Activated CD4-positive, alpha-beta T cell treated with anti-CD3 and anti-CD28 coated beads, Interleukin-2, amount 10 ng/mL, durations not matched to agents 7 days and 5 days (primary cell): Measurements from ENCODE around the gene TRIM28. TPM values are rescaled to one million over a fixed set of nuclear protein-coding genes. Genes with fewer than 3 reads are reported as not detected.
A peak's percentile ranks its signal among the peaks of the same experiment; 100 is the strongest.
"Not testable (repeated sequence)": the region's sequence is repeated elsewhere in the genome, so short reads cannot be mapped to it uniquely, and the experiment has no call there.

Experiments used
- CTCF ChIA-PET: fragments of 350-600 bp; sonication (Branson Sonifier 250); formaldehyde crosslinking; loops from one replicate; lab custom pipeline; 2021; ENCODE audit warnings: antibody characterized with exemption; lab: Charles Lee
- POLR2A ChIA-PET: fragments of 350-600 bp; sonication (Branson Sonifier 250); formaldehyde crosslinking; loops from one replicate; lab custom pipeline; 2021; ENCODE audit warnings: antibody characterized with exemption; lab: Charles Lee
- DNase-seq: peaks from one replicate; pipeline ENCODE4 v3.0.0-alpha.2; 2020
- H3K27ac Mint-ChIP-seq: one replicate; pipeline ENCODE4 v1.8.0; 2021; ENCODE audit warnings: mild to moderate bottlenecking, moderate library complexity, mixed read lengths
- H3K27me3 Mint-ChIP-seq: one replicate; pipeline ENCODE4 v1.8.0; 2021; ENCODE audit warnings: mixed read lengths
- H3K36me3 Mint-ChIP-seq: one replicate; pipeline ENCODE4 v1.8.0; 2021; ENCODE audit warnings: low read depth, mixed read lengths
- H3K4me1 Mint-ChIP-seq: one replicate; pipeline ENCODE4 v1.8.0; 2021; ENCODE audit warnings: mixed read lengths
- H3K4me3 Mint-ChIP-seq: one replicate; pipeline ENCODE4 v1.8.0; 2021; ENCODE audit warnings: mild to moderate bottlenecking, moderate library complexity, mixed read lengths
- H3K9me3 Mint-ChIP-seq: one replicate; pipeline ENCODE4 v1.8.0; 2021; ENCODE audit warnings: mixed read lengths
- total RNA-seq, 2 experiments: library from RNA; stranded (reverse); gene quantifications; one replicate each; pipeline ENCODE4 v1.2.3, GENCODE V29; 2021

Gene TRIM28
- total RNA-seq, 2 experiments from 2014 or later: 457 to 560 TPM

DNA sequence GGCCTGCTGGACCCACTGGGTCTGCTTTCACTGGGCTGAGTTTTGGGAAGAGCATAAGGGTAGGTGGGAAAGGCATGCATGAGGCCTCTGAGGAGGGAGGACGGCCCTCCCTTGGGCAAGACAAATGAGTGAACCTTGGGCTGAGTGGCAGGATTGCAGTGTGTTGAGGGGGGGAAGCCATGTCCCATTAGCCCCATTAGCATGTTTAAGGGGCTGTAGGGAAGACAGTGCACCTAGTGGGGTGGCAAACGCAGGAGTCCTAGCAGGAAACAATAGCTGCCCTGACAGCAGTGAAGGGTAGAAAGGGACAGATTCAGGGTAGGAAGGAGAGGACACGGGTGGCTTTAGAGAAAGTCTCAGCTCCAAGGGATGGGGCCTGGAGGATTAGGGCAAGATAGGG is 21.2 kb upstream of the TRIM28 start:
- Mint-ChIP-seq H3K36me3 (peaks cover 7% of the 10 kb centered on the region), H3K9me3 (no peaks in the 10 kb centered on the region), H3K4me1 (peaks cover 37% of the 10 kb centered on the region)

GRCh38 chr19:58529405-58529804 is 14.5 kb upstream of the TRIM28 start:
- ChIA-PET CTCF (interaction anchor here (3.0 kb wide), 1 partner anchor 10 kb away, joined by 13 read pairs; the partner anchor contains the start of gene ZBTB45), POLR2A (no interaction called here)
- Mint-ChIP-seq H3K27ac (no peak overlapping the region), H3K4me3 (no peak overlapping the region), H3K27me3 (peaks cover 11% of the 10 kb centered on the region), H3K9me3 (no peaks in the 10 kb centered on the region), H3K4me1 (no peaks in the 10 kb centered on the region), H3K36me3 (no peaks in the 10 kb centered on the region)
- no peak for DNase-seq

More for the DNA sequence above, 21.2 kb upstream of the TRIM28 start:
- ChIA-PET POLR2A (no interaction called here), CTCF (interaction anchor here (1.0 to 1.2 kb wide), 2 partner anchors 9 to 11 kb away, joined by 4 to 5 read pairs; no protein-coding TSS in a partner anchor)
- Mint-ChIP-seq H3K4me3 (no peak overlapping the region), H3K27ac (peak overlapping the region; percentile 66), H3K27me3 (no peaks in the 10 kb centered on the region)
- no peak for DNase-seq

GRCh38 chr19:58531034-58531840 is 12.6 kb upstream of the TRIM28 start:
- ChIA-PET POLR2A (no interaction called here), CTCF (interaction anchor here (0.6 to 3.0 kb wide), 3 partner anchors 11 to 47 kb away, joined by 4 to 13 read pairs (median 10); partner anchors contain the start of gene ZBTB45)
- Mint-ChIP-seq H3K9me3 (no peaks in the 10 kb centered on the region), H3K4me1 (peaks cover 2% of the 10 kb centered on the region), H3K27me3 (peaks cover 11% of the 10 kb centered on the region), H3K36me3 (no peaks in the 10 kb centered on the region), H3K27ac (no peak overlapping the region), H3K4me3 (no peak overlapping the region)
- DNase-seq: no peak

DNA sequence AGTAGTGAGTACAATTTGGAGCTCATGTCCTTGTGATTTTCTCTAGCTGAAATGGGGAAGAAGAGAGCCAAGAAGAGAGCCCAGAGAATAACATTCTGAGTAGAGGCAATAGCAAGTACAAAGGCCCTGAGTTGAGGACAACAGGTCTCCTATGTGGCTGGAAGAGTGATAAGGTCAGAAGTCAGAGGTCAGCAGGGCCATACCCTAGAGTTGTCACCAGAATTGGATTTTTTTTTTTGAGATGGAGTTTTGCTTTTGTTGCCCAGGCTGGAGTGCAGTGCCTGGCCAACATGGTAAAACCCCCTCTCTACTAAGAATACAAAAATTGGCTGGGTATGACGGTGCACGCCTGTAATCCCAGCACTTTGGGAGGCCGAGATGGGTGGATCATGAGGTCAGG is 8.0 kb upstream of the TRIM28 start:
- Mint-ChIP-seq H3K36me3 (no peaks in the 10 kb centered on the region), H3K27me3 (peaks cover 15% of the 10 kb centered on the region), H3K27ac (no peak overlapping the region), H3K4me1 (peaks cover 20% of the 10 kb centered on the region), H3K9me3 (no peaks in the 10 kb centered on the region), H3K4me3 (no peak overlapping the region)
- POLR2A ChIA-PET: no interaction called here
- no peak for DNase-seq
- CTCF ChIA-PET: interaction anchor here (0.6 to 1.0 kb wide), 4 partner anchors 16 to 188 kb away, joined by 3 read pairs; partner anchors contain the start of gene ZBTB45

DNA sequence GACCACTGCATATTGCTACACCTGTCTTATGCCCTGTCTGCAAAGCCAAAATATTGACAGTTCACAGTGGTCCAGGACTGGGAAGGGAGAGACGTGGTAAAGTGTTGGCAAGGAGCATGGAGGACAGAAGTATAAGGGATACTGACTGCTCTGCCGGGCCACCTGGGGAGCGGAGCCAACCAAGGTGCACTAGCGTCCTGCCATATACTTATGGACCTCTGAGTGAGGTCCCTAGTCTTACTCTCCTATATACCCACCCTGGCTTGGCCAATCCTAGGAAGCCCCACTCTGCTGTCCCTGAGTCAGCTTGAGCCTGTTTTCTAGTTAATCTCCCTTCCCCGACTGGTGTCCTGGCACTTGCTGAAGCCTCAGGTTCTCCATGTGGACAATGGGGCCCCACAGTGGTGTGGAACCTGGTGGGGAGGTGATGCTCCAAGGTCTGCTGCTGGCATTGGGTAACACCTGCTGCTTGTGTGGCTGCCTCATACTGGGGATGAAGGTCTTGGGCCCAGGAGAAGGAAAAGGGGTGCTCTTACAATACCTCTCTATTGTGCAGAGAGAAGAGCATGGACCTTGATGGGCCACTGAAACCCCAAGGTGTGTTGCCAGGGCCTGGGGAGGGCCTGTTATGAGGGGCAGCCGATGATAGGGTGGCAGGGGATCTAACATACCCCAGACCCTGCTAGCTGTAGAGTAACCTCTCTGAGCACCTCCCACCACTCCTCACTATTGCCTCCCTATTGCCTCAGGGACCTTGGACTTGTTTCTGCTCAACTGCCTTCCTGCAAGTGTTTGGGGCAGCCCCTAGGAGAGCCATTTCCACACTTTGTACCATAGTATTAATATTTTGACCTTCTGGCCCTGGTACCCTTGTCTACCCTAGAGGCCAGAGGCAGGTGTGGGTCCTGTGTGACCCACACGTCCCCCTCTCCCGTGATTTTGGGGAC is 6.7 kb upstream of the TRIM28 start:
- Mint-ChIP-seq H3K4me3 (peak overlapping the region; percentile 16), H3K27ac (no peak overlapping the region), H3K9me3 (no peaks in the 10 kb centered on the region), H3K27me3 (peaks cover 8% of the 10 kb centered on the region), H3K36me3 (no peaks in the 10 kb centered on the region), H3K4me1 (peaks cover 20% of the 10 kb centered on the region)
- no peak for DNase-seq
- ChIA-PET CTCF (interaction anchor here (0.6 to 1.4 kb wide), 3 partner anchors 16 to 23 kb away, joined by 3 to 8 read pairs (median 3); partner anchors contain the start of gene ZBTB45), POLR2A (no interaction called here)

DNA sequence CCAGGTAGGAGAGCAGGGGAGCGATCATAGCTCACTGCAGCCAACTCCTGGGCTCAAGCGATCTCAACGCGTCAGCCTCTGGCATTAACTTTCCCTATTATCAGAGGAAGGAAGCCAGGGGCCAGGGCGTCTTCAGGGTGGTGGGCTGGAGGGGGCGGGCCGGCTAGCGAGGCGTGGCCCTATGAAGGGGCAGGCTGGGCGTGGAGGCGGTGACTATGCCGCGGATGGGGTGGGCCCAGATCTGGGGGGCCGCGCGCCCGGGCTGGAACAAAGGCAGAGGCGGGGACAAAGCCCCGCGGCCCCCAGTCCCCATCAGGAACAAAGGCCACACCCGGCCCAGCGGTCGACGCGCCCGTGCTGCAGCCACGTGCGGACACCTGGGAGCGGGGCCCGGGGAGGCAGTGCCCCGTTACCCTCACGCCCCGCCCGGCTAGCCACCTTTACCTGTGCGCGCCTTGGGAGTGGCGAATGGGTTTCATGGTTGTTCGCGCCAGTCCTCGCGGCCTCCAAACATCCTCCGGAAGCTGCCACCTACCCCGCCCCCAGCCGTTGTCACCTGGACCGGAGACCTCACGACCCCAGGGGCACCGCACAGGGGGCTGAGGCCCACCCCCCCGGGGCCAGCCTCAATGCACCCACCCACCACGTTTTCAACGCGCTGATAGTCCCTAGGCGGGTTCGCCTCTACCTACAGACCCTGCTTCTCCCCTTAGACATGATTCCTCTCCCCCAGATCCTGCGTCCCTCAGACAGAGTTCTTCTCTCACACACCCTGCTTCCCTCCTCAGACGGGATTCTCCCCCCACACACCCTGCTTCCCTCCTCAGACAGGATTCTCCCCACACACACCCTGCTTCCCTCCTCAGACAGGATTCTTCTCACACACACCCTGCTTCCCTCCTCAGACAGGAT is 5.4 kb upstream of the TRIM28 start:
- peak overlapping the region; percentile 82 for H3K27ac Mint-ChIP-seq
- H3K4me3 Mint-ChIP-seq: peak overlapping the region; percentile 65
- CTCF ChIA-PET: interaction anchor here (1.4 kb wide), 1 partner anchor 18 kb away, joined by 8 read pairs; no protein-coding TSS in a partner anchor
- no peaks in the 10 kb centered on the region for H3K36me3 Mint-ChIP-seq
- DNase-seq: peak; percentile 56
- POLR2A ChIA-PET: no interaction called here
- peaks cover 26% of the 10 kb centered on the region for H3K4me1 Mint-ChIP-seq
- peaks cover 8% of the 10 kb centered on the region for H3K27me3 Mint-ChIP-seq
- H3K9me3 Mint-ChIP-seq: no peaks in the 10 kb centered on the region

GRCh38 chr19:58539169-58539559 is 4.7 kb upstream of the TRIM28 start:
- Mint-ChIP-seq H3K27ac (peak overlapping the region; percentile 71), H3K4me1 (peaks cover 31% of the 10 kb centered on the region)
- CTCF ChIA-PET, H3K9me3 Mint-ChIP-seq, DNase-seq, POLR2A ChIA-PET, H3K27me3 Mint-ChIP-seq, H3K36me3 Mint-ChIP-seq, H3K4me3 Mint-ChIP-seq: not testable (repeated sequence)

GRCh38 chr19:58542641-58543372 is 1.1 kb upstream of the TRIM28 start:
- H3K27ac Mint-ChIP-seq: peak overlapping the region; percentile 82
- not testable (repeated sequence) for H3K27me3 Mint-ChIP-seq, DNase-seq, H3K9me3 Mint-ChIP-seq
- peak overlapping the region; percentile 36 for H3K4me3 Mint-ChIP-seq
- peaks cover 48% of the 10 kb centered on the region for H3K4me1 Mint-ChIP-seq
- CTCF ChIA-PET: interaction anchor here (1.0 to 2.1 kb wide), 3 partner anchors 16 to 27 kb away, joined by 3 to 10 read pairs (median 3); partner anchors contain the start of gene ZBTB45
- POLR2A ChIA-PET: interaction anchor here (1.4 kb wide), 1 partner anchor 23 kb away, joined by 9 read pairs; the partner anchor contains the start of gene ZBTB45
- H3K36me3 Mint-ChIP-seq: peaks cover 29% of the 10 kb centered on the region

- CTCF ChIA-PET: interaction anchor here (0.7 to 2.5 kb wide), 6 partner anchors 10 to 31 kb away, joined by 3 to 10 read pairs (median 4); partner anchors contain the start of genes CHMP2A and ZBTB45
- Mint-ChIP-seq H3K9me3 (no peaks in the 10 kb centered on the region), H3K27me3 (no peaks in the 10 kb centered on the region), H3K4me1 (peaks cover 37% of the 10 kb centered on the region), H3K36me3 (peaks cover 39% of the 10 kb centered on the region), H3K4me3 (peak overlapping the region; percentile 91), H3K27ac (peak overlapping the region; percentile 96)
- DNase-seq: peak; percentile 37
- POLR2A ChIA-PET: interaction anchor here (0.6 to 1.4 kb wide), 3 partner anchors 10 to 25 kb away, joined by 4 to 9 read pairs (median 9); partner anchors contain the start of genes CHMP2A and ZBTB45
Measured at GRCh38 chr19:58544591-58545285, 874 bp downstream of the TRIM28 start.

- Mint-ChIP-seq H3K9me3 (no peaks in the 10 kb centered on the region), H3K27me3 (no peaks in the 10 kb centered on the region), H3K36me3 (peaks cover 44% of the 10 kb centered on the region), H3K4me1 (peaks cover 39% of the 10 kb centered on the region), H3K4me3 (peak overlapping the region; percentile 91), H3K27ac (peak overlapping the region; percentile 86)
- DNase-seq: no peak
- ChIA-PET POLR2A (no interaction called here), CTCF (interaction anchor here (0.7 to 2.5 kb wide), 2 partner anchors 12 to 26 kb away, joined by 3 to 7 read pairs; partner anchors contain the start of gene ZBTB45)
Measured at GRCh38 chr19:58545286-58546018, 1.6 kb downstream of the TRIM28 start.
